GM19035 (cell line): ENCODE results near the gene COL3A1.

Source experiments
- ATAC-seq: cut with Tn5 transposase; IDR thresholded peaks from one replicate; pipeline ENCODE4 v1.9.1; 2021; ENCODE audit not compliant: unreplicated experiment

The COL3A1 gene

GRCh38 chr2:188974164-188974563 lies at the start of gene COL3A1:
Gene COL3A1 (plus strand): TSS chr2:188974373. CDS start chr2:188974490, 117 bp downstream.
- ATAC-seq, result no peak

GRCh38 chr2:188928643-188929042 lies 45.5 kb upstream of the COL3A1 start:
- ATAC-seq, result no peak

- ATAC-seq, result no peak
Observed at GRCh38 chr2:188931361-188931760, 42.8 kb upstream of the COL3A1 start.

- ATAC-seq, result no peak
Observed at GRCh38 chr2:188937228-188938220, 36.6 kb upstream of the COL3A1 start.

GRCh38 chr2:188940171-188940570 lies 34.0 kb upstream of the COL3A1 start:
- no peak for ATAC-seq

GRCh38 chr2:188944442-188944841 lies 29.7 kb upstream of the COL3A1 start:
- no peak for ATAC-seq

- no peak for ATAC-seq
Observed at GRCh38 chr2:188949046-188949818, 24.9 kb upstream of the COL3A1 start.

- ATAC-seq, result no peak
Observed at GRCh38 chr2:188952901-188953300, 21.3 kb upstream of the COL3A1 start.

GRCh38 chr2:188956290-188956689 lies 17.9 kb upstream of the COL3A1 start:
- ATAC-seq, result no peak

GRCh38 chr2:188956961-188957360 lies 17.2 kb upstream of the COL3A1 start:
- no peak for ATAC-seq

GRCh38 chr2:188957646-188958045 lies 16.5 kb upstream of the COL3A1 start:
- ATAC-seq, result no peak

GRCh38 chr2:188963741-188964140 lies 10.4 kb upstream of the COL3A1 start:
- no peak for ATAC-seq

- ATAC-seq, result no peak
Observed at GRCh38 chr2:188964976-188965546, 9.1 kb upstream of the COL3A1 start.

- no peak for ATAC-seq
Observed at GRCh38 chr2:188965563-188965962, 8.6 kb upstream of the COL3A1 start.

GRCh38 chr2:188966079-188966571 lies 8.0 kb upstream of the COL3A1 start:
- ATAC-seq, result no peak

- no peak for ATAC-seq
Observed at GRCh38 chr2:188966728-188967440, 7.3 kb upstream of the COL3A1 start.

- no peak for ATAC-seq
Observed at GRCh38 chr2:188969236-188969635, 4.9 kb upstream of the COL3A1 start.

- no peak for ATAC-seq
Observed at GRCh38 chr2:188969651-188970050, 4.5 kb upstream of the COL3A1 start.

GRCh38 chr2:188970211-188970610 lies 4.0 kb upstream of the COL3A1 start:
- ATAC-seq, result no peak

- no peak for ATAC-seq
Observed at GRCh38 chr2:188971432-188971861, 2.7 kb upstream of the COL3A1 start.

- ATAC-seq, result no peak
Observed at GRCh38 chr2:188973641-188974040, 532 bp upstream of the COL3A1 start.
